GM23338 (cell line): ENCODE results near the gene THY1. TPM values are rescaled to one million over a fixed set of nuclear protein-coding genes. Genes with fewer than 3 reads are reported as not detected.
"Not testable (repeated sequence)": the region's sequence is repeated elsewhere in the genome, so short reads cannot be mapped to it uniquely, and the experiment has no call there.

Experiments used
- ATAC-seq: fragments of 200-7000 bp; cut with Tn5 transposase; 3 replicates; pipeline ENCODE4 v1.9.1; 2020
- DNase-seq: peaks from one replicate; pipeline ENCODE4 v3.0.0-alpha.2; 2015; ENCODE audit warnings: low spot score
- H2AFZ ChIP-seq: fragments of 200-600 bp; sonication (generic); 2 replicates; pipeline ENCODE4 v1.8.0; 2016; ENCODE audit warnings: antibody characterized with exemption, mild to moderate bottlenecking, moderate library complexity
- H3F3A ChIP-seq: fragments of 200-600 bp; sonication (generic); replicated peaks from 2 replicates; pipeline ENCODE4 v1.8.0; 2017; ENCODE audit warnings: antibody characterized with exemption, mixed run types, low read depth
- H3K27ac ChIP-seq: fragments of 200-600 bp; sonication (generic); 2 replicates; pipeline ENCODE4 v1.6.1; 2016; ENCODE audit warnings: low read depth
- H3K27me3 ChIP-seq: fragments of 200-600 bp; sonication (generic); 2 replicates; pipeline ENCODE4 v1.8.0; 2016; ENCODE audit warnings: mild to moderate bottlenecking, mixed run types, moderate library complexity; ENCODE audit not compliant: insufficient read depth
- H3K36me3 ChIP-seq: fragments of 200-600 bp; sonication (generic); 2 replicates; pipeline ENCODE4 v1.8.0; 2016; ENCODE audit warnings: mild to moderate bottlenecking; ENCODE audit not compliant: insufficient read depth
- H3K4me1 ChIP-seq: fragments of 200-600 bp; sonication (generic); 2 replicates; pipeline ENCODE4 v1.8.0; 2016; ENCODE audit warnings: mild to moderate bottlenecking, moderate library complexity; ENCODE audit not compliant: insufficient read depth
- H3K4me2 ChIP-seq: fragments of 200-600 bp; sonication (generic); 2 replicates; pipeline ENCODE4 v1.7.1; 2017; ENCODE audit warnings: mixed run types
- H3K4me3 ChIP-seq: fragments of 200-600 bp; sonication (generic); 2 replicates; pipeline ENCODE4 v1.6.1; 2016; ENCODE audit warnings: mixed run types
- H3K79me2 ChIP-seq: fragments of 200-600 bp; sonication (generic); replicated peaks from 2 replicates; pipeline ENCODE4 v1.8.0; 2017; ENCODE audit warnings: mild to moderate bottlenecking; ENCODE audit not compliant: insufficient read depth
- H3K9me2 ChIP-seq: fragments of 200-600 bp; sonication (generic); 2 replicates; pipeline ENCODE4 v1.8.0; 2017; ENCODE audit not compliant: insufficient read depth
- H4K20me1 ChIP-seq: fragments of 200-600 bp; sonication (generic); replicated peaks from 2 replicates; pipeline ENCODE4 v1.8.0; 2017; ENCODE audit warnings: mild to moderate bottlenecking; ENCODE audit not compliant: insufficient read depth
- H3K27ac Mint-ChIP-seq: 2 replicates; pipeline ENCODE4 v1.8.0; 2020; ENCODE audit warnings: inconsistent platforms, mild to moderate bottlenecking, moderate library complexity, mixed read lengths
- H3K27me3 Mint-ChIP-seq: 3 replicates; pipeline ENCODE4 v1.8.0; 2022; ENCODE audit warnings: low read depth, mild to moderate bottlenecking, moderate library complexity, mixed read lengths, inconsistent platforms; ENCODE audit not compliant: insufficient read depth, poor library complexity
- H3K36me3 Mint-ChIP-seq: 3 replicates; pipeline ENCODE4 v1.8.0; 2021; ENCODE audit warnings: low read depth, mild to moderate bottlenecking, inconsistent platforms, moderate library complexity, mixed read lengths
- H3K4me1 Mint-ChIP-seq: 3 replicates; pipeline ENCODE4 v1.8.0; 2020; ENCODE audit warnings: mild to moderate bottlenecking, inconsistent platforms, mixed read lengths
- H3K4me3 Mint-ChIP-seq: 3 replicates; pipeline ENCODE4 v1.8.0; 2021; ENCODE audit warnings: moderate library complexity, mild to moderate bottlenecking, inconsistent platforms, mixed read lengths
- H3K9me3 Mint-ChIP-seq: 3 replicates; pipeline ENCODE4 v1.8.0; 2020; ENCODE audit warnings: moderate library complexity, mild to moderate bottlenecking, inconsistent platforms, mixed read lengths
- CREB1 ChIP-seq: fragments of 250-450 bp; sonication (Bioruptor Pico); IDR thresholded peaks from 2 replicates; pipeline ENCODE4 v1.5.0; 2020; ENCODE audit warnings: low read depth, mild to moderate bottlenecking, moderate library complexity
- CTCF ChIP-seq, 2 experiments: fragments of 200-600 bp in 1 of 2; sonication (generic) in 1 of 2; conservative IDR thresholded peaks; 2 replicates each; pipeline versions ENCODE4 v1.5.1 to v1.6.1; 2016 to 2017; ENCODE audit warnings: antibody characterized with exemption in 2 of 2, low read depth in 2 of 2, mild to moderate bottlenecking in 2 of 2, moderate library complexity in 1 of 2
- EZH2 ChIP-seq: fragments of 200-600 bp; sonication (generic); IDR thresholded peaks from one replicate; pipeline ENCODE4 v1.8.0; 2017; ENCODE audit warnings: antibody characterized with exemption, mild to moderate bottlenecking, low read depth; ENCODE audit not compliant: unreplicated experiment
- EZH2phosphoT487 ChIP-seq: fragments of 200-600 bp; sonication (generic); IDR thresholded peaks from one replicate; pipeline ENCODE4 v1.8.1; 2018; ENCODE audit warnings: antibody characterized with exemption; ENCODE audit not compliant: unreplicated experiment
- JUNB ChIP-seq: IDR thresholded peaks from one replicate; pipeline ENCODE4 v1.6.1; 2016; ENCODE audit warnings: antibody characterized with exemption; ENCODE audit not compliant: unreplicated experiment
- NANOG ChIP-seq: IDR thresholded peaks from 2 replicates; pipeline ENCODE4 v1.6.1; 2016; ENCODE audit warnings: antibody characterized with exemption, borderline replicate concordance
- REST ChIP-seq: IDR thresholded peaks from one replicate; pipeline ENCODE4 v1.6.1; 2018; ENCODE audit warnings: antibody characterized with exemption; ENCODE audit not compliant: unreplicated experiment
- STAT1 ChIP-seq: IDR thresholded peaks from one replicate; pipeline ENCODE4 v1.6.1; 2016; ENCODE audit warnings: antibody characterized with exemption; ENCODE audit not compliant: unreplicated experiment
- ZNF114 ChIP-seq: fragments of 250-450 bp; sonication (Bioruptor Pico); IDR thresholded peaks from 2 replicates; pipeline ENCODE4 v1.5.0; 2020; ENCODE audit warnings: mild to moderate bottlenecking, moderate library complexity
- ZNF331 ChIP-seq: fragments of 250-450 bp; sonication (Bioruptor Pico); IDR thresholded peaks from 2 replicates; pipeline ENCODE4 v1.5.0; 2020; ENCODE audit warnings: low read depth, mild to moderate bottlenecking, moderate library complexity
- polyA plus RNA-seq: library from polyadenylated mRNA; unstranded; fragments of >200 nt; fragmentation: Nextera tagmentation; extraction: Ambion mirVana; gene quantifications from 2 replicates; pipeline ENCODE4 v1.2.1, GENCODE V29; 2016
- total RNA-seq: library from RNA; depleted of rRNA; stranded (reverse); fragments of >200 nt; shearing (Covaris generic); gene quantifications from 2 replicates; pipeline ENCODE4 v1.2.3, GENCODE V29; 2014

Gene THY1
- total and polyA plus RNA-seq, 2 experiments from 2014 or later = 490 to 597 TPM

- Mint-ChIP-seq H3K4me3 (no peak overlapping the region), H3K4me1 (no peaks in the 10 kb centered on the region), H3K27me3 (peaks cover 4% of the 10 kb centered on the region), H3K27ac (no peak overlapping the region), H3K36me3 (peaks cover 5% of the 10 kb centered on the region; the same call in 2 of the 3 replicates), H3K9me3 (no peaks in the 10 kb centered on the region)
- no peaks in the 10 kb centered on the region; the same call in 1 of the 2 replicates for H4K20me1 ChIP-seq
- no peak for DNase-seq
- H3K9me2 ChIP-seq = no peaks in the 10 kb centered on the region
- no peak overlapping the region for H2AFZ ChIP-seq
- no peaks in the 10 kb centered on the region; the same call in 1 of the 2 replicates for H3K4me1 ChIP-seq
- TF ChIP-seq JUNB (no peak), STAT1 (no peak), ZNF114 (no peak), ZNF331 (no peak), EZH2phosphoT487 (no peak)
- no peaks in the 10 kb centered on the region for H3F3A ChIP-seq
- no peak overlapping the region for H3K4me2 ChIP-seq
- no peak for ATAC-seq
- no peaks in the 10 kb centered on the region for H3K36me3 ChIP-seq
- H3K4me3 ChIP-seq = no peak overlapping the region
- no peak overlapping the region for H3K27ac ChIP-seq
- H3K27me3 ChIP-seq = no peaks in the 10 kb centered on the region
- no peaks in the 10 kb centered on the region for H3K79me2 ChIP-seq
These were observed 13.2 kb downstream of the THY1 start for GRCh38 chr11:119409731-119410130.

GRCh38 chr11:119406005-119406404 is 17.0 kb downstream of the THY1 start:
- Histone ChIP-seq H3K4me3 (no peak overlapping the region), H3K9me2 (no peaks in the 10 kb centered on the region), H3K27ac (no peak overlapping the region), H3F3A (no peaks in the 10 kb centered on the region), H4K20me1 (no peaks in the 10 kb centered on the region; the same call in 1 of the 2 replicates), H3K36me3 (no peaks in the 10 kb centered on the region), H3K4me2 (no peak overlapping the region), H3K4me1 (no peaks in the 10 kb centered on the region; the same call in 1 of the 2 replicates), H3K79me2 (no peaks in the 10 kb centered on the region), H2AFZ (no peak overlapping the region), H3K27me3 (no peaks in the 10 kb centered on the region)
- DNase-seq (no peak), ATAC-seq (no peak)
- H3K27ac Mint-ChIP-seq = no peak overlapping the region
- H3K36me3 Mint-ChIP-seq = no peaks in the 10 kb centered on the region
- H3K4me1 Mint-ChIP-seq = no peaks in the 10 kb centered on the region
- H3K9me3 Mint-ChIP-seq = no peaks in the 10 kb centered on the region; the same call in 2 of the 3 replicates
- no peak for TF ChIP-seq JUNB
- no peak for TF ChIP-seq CTCF (conservative IDR thresholded peaks at IDR 0.05; ENCODE audit: low read depth in 2 of 2)
- TF ChIP-seq ZNF331 = no peak
- TF ChIP-seq REST = no peak
- TF ChIP-seq CREB1 = no peak
- no peak for TF ChIP-seq ZNF114
- no peak for TF ChIP-seq NANOG
- no peak for TF ChIP-seq EZH2
- H3K4me3 Mint-ChIP-seq = no peak overlapping the region
- peaks cover 4% of the 10 kb centered on the region for H3K27me3 Mint-ChIP-seq

GRCh38 chr11:119405448-119405847 is 17.5 kb downstream of the THY1 start:
- not testable (repeated sequence) for H3K36me3 ChIP-seq, H3K4me3 ChIP-seq, H2AFZ ChIP-seq, H3K4me1 Mint-ChIP-seq, H3K79me2 ChIP-seq, H3K36me3 Mint-ChIP-seq, H3K27me3 ChIP-seq, H3K4me2 ChIP-seq, H3K4me1 ChIP-seq, H3K4me3 Mint-ChIP-seq, H3K27ac Mint-ChIP-seq, H3K9me3 Mint-ChIP-seq, H3F3A ChIP-seq, DNase-seq, H3K27ac ChIP-seq, H3K9me2 ChIP-seq, H3K27me3 Mint-ChIP-seq, H4K20me1 ChIP-seq, ATAC-seq
